GM18858 (cell line): ENCODE data around the gene ZNF592.

Experiments
- ATAC-seq: cut with Tn5 transposase; IDR thresholded peaks from one replicate; pipeline ENCODE4 v1.9.1; 2021; ENCODE audit not compliant: unreplicated experiment

Gene ZNF592

DNA sequence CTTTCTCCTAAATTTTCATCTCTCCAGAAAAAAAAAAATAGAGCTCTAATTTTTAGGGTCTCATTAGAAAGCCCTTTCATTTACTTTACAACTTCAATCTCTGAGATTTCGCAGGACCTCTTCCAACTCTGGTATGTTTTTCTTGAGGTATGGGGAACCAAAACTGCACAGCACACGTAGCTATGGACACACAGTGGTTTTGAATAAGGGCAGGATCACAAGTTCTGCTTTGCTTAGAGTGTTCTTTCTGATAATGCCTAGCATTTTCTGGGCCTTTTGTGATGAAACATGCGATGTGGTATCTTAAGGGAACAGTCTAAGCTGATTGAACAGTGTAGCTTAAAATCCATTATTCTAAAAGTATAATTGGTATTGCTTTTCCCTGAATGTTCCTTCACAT lies 25.3 kb downstream of the ZNF592 start:
- no peak for ATAC-seq

DNA sequence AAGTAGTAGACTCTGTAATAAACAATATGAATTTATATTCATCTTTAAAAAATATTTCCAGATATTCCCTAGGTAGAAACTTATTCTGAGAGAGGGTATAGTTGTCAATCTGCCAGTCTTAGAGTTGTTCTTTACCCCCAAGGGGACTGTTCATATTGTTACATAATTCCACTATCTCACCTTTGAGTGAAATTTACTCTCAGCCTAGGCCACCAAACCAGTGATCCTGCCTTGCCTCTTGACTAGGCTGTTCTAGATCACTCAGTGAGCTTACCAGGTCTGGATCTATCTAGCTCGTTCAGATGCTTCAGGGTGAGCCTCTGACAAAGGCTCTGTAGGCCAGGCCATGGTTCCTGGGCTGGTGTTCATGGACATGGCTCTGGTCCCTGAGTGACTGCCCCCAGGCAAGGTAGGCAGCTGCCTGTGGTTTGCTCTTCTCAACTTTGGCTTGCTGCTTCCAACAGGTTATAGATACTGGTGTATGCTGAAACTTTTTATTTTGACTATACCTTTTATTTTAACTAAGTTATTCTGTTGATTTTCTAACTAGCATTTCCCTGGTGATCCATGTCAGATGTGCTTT lies 27.6 kb downstream of the ZNF592 start:
- no peak for ATAC-seq

DNA sequence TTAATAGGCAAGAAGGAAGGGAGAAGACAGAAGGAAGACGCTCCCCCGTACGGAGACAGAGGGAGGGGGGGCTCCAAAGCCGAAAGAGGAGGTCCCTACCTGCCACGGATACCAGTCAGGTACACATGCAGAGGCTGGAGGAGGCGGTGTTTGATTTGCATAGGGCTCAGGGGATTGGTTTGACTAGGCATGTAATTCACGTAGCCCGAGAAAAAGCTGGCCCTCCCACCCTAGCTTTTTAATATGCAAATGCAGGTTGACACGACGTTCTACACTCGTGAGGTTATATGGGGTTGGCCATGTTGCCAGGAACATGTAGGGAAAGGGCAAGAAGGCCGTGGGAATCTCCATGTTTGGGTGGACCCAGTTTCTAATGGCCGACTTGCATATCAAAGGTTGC lies 29.8 kb downstream of the ZNF592 start:
- ATAC-seq, result no peak

DNA sequence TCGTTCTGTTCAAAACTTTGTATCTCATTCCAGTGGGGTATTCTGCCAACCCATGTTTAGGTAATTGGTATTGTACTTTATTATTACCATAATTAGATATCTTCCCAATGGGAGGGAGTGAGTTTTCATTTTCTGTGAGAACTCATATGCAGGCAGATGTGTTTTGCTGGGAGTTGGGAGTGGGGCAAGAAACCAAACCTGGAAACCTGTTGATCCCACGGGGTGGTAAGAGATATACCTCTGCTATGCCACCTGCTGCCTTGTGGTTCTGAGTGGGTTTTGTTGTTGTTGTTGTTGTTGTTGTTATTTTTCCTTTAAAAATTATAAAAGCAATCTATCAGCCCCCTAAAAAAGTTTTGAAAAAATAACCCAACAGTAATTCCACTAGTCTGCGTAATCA lies 32.1 kb downstream of the ZNF592 start:
- no peak for ATAC-seq

DNA sequence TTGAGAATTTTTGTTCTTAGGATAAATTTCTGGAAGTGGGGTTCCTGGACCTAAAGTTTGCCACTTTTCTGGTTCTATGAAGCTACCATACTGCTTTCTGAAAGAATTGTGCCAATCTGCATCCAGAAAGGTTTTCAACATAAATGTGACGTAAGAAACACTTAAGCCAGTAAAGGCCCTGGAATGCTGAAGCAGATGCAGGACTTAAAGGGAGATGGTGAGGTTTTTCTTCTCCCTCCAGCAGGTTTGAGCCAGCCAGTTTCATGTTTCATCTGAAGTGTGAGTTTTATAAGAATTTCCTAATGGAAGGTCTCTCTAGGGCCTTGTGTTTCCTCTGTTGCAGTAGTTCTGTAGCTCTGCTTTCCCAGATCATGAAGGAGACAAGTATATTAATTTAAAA lies 33.1 kb downstream of the ZNF592 start:
- ATAC-seq, result no peak

DNA sequence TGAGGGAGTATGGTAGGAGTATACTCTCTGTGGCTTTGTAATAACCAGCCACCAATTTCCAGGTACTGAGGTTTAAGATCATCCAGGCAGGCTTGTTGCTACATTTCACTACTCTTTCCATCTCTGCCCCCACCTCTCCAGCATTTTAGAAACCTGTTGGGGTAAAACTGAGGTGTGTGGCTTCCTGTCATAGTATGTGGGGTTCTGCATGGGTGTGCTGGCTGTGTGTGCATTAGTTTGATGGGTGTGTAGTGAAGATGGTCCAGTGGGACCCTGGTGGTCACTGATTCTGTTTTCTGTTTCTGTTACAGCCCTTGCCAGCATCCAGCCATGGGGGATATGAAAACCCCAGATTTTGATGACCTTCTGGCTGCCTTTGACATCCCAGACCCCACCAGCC lies 34.0 kb downstream of the ZNF592 start:
- no peak for ATAC-seq

DNA sequence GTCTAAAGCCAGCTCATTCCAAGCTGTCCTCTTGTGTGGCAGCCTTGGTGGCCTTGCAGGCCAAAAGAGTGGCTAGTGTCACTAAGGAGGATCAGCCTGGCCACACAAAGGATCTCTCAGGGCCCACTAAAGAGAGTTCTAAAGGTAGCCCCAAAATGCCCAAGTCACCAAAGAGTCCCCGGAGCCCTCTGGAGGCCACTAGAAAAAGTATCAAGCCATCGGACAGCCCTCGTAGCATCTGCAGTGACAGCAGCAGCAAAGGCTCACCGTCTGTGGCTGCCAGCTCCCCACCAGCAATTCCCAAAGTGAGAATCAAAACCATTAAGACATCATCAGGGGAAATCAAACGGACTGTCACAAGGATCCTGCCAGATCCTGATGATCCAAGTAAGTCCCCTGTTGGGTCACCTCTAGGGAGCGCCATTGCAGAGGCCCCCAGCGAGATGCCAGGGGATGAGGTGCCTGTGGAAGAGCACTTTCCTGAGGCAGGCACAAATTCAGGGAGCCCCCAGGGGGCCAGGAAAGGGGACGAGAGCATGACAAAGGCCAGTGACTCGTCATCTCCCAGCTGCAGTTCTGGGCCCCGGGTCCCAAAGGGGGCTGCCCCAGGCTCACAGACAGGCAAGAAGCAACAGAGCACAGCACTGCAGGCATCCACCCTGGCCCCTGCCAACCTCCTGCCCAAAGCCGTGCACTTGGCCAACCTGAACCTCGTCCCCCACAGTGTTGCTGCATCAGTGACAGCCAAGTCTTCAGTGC lies 35.3 kb downstream of the ZNF592 start:
- no peak for ATAC-seq

DNA sequence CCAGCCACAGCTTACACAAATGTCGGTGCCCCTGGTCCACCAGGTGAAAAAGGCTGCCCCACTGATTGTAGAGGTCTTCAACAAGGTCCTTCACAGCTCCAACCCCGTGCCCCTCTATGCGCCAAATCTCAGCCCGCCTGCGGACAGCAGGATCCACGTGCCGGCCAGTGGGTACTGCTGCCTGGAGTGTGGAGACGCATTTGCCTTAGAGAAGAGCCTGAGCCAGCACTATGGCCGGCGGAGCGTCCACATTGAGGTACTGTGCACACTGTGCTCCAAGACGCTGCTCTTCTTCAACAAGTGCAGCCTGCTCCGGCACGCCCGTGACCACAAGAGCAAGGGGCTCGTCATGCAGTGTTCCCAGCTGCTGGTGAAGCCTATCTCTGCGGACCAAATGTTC lies 35.9 kb downstream of the ZNF592 start:
- no peak for ATAC-seq

DNA sequence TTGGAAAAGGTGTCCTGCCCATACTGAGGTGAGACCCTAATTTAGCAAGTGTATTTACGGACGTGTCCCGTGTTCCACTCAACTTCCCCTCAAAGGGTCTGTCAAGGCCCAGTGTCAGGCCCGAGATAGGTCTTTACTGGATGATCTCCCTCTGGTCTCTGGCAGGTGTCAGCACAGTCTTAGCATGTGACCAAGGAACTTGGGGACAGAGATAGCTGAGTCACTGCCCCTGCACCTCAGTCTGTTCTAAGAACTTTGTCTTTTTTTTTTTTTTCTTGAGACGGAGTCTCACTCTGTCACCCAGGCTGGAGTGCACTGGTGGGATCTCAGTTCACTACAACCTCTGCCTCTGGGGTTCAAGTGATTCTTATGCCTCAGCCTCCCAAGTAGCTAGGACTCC lies 36.7 kb downstream of the ZNF592 start:
- ATAC-seq, result no peak

DNA sequence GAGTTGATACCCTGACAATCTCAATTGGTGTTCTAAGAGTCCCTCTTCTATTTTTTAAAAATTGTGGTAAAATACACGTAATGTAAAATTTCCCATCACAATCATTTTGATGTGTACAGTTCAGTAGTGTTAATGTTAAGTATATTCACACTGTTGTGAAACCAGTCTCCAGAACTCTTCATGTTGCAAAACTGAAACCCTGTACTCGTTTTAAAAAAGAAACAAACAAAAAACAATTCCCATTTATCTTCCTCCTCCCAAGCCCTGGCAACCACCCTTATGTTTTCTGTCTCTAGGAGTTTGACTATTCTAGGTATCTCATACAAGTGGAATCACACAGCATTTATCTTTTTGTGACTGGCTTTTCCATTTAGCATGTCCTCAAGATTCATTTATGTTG lies 40.1 kb downstream of the ZNF592 start:
- ATAC-seq, result no peak

DNA sequence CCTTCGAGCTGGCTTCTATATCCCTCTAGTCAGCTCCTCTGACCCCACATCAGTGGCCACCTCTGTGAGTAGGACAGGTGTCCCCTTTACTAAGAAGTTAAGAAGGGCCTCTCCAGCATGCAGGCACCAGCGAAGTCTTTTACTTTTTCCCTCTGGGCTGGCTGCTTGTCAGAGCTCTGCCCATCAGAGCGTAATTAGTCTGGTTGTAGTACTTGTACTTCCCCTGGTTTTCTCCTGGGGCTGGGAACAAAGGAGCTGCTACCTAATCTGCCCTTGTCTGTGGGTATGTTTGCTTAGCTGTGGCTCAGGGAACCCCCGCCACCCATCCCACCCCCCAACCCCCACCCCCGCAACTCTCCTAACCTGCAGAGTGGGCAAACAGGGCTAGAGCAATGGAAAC lies 41.4 kb downstream of the ZNF592 start:
- no peak for ATAC-seq

DNA sequence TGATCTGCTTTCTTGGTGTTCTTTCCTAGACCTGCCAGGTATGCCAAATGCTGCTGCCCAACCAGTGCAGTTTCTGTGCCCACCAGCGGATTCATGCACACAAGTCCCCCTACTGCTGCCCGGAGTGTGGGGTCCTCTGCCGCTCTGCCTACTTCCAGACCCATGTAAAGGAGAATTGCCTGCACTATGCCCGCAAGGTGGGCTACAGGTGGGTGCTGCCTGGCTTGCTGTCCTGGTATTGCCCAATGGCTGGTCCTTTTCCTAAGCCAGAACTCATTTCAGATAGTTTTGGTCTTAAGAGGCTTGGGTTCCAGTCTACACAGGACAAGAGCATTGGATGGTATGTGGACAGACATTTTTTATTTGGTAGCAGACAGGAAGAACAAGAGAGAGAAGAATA lies 42.3 kb downstream of the ZNF592 start:
- no peak for ATAC-seq

DNA sequence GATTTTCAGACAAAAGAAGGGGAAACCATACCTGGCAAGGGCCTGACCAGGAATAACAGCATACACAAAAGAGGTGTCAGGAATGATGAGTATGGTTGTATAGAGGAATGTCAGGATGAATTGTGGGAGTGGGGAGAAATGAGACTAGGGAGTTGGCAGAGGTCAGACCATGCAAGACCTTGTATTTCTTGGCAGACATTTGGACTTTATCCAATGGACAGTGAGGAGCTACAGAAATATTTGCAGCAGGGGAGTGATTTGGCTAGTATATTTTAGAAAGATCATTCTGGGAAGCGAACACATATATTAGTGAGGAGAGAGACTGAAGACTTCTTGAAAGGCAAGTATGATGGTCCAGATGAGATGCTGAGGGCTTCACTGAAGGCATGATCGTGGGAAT lies 43.4 kb downstream of the ZNF592 start:
- ATAC-seq, result no peak

DNA sequence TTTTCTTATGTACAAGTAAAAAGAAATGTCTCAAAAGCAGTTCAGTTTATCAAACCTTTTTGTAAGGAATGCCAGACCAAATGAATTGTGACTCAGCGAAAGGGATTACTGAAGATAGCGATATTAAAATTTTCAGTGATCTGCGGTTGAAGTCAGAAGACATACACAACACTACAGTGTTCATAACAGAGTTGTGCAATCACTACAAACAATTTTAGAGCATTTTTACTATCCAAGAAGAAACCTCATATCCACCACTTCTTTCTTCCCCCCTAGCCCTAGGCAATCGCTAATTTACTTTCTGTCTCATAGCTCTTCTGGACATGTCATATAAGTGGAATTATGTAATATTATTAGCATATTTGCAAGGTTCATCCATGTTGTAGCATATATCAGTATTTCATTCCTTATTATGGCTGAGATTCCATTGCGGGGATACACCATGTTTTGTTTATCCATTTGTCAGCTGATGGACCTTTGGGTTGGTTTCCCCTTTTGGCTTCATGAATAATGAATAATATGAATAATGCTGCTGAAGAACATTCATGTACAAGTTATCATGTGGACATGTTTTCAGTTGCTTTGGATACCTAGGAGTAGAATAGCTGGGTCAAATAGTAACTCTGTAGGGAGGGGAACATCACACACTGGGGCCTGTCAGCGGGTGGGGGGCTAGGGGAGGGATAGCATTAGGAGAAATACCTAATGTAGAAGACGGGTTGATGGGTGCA lies 45.2 kb downstream of the ZNF592 start:
- no peak for ATAC-seq

DNA sequence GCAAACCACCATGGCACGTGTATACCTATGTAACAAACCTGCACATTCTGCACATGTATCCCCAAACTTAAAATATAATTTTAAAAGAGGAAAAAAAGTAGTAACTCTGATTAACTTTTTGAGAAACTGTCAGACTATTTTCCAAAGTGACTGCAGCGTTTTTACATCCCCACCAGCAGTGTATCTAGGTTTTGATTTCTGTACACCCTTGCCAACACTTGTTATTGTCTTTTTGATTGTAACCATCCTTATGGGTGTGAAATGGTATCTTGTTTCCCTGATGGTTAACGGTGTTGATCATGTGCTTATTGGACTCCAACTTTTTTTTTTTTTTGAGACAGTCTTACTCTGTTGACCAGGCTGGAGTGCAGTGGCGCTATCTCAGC lies 45.8 kb downstream of the ZNF592 start:
- ATAC-seq, result no peak

DNA sequence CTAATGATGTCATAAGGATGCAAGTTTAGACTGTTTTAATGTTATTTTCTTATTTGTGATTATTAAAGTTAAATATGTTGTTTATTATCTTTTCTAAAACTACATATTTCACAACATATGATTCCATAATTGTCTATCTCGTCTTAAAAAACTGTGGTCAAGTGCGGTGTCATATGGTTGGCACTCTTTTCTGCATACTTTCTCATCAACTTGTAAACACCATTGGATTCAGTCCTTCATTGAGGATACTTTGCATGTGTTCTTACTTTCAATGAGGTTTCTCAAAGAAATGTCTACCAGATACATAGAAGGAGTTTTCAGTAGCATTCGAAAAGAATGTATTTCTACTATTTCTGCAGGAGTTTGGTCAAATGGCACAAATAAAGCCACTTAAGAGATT lies 46.8 kb downstream of the ZNF592 start:
- ATAC-seq, result no peak

DNA sequence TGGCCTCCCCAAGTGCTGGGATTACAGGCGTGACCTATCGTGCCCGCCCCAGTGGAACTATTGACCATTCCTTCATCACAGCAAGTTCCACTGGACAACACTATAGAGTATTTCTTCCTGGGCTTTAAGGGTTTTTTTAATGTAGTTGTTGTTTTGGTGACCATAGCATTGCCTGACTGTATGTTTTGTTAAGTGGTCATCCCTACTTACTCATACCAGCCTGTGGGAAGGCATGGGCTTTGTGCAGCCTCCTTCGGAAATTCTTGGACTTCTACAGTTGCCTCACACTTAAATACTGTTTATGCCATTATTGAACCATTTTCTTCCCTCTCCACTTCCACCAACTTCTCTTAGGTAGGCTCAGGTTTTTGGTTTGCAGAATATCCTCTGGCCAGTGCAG lies 48.8 kb downstream of the ZNF592 start:
- no peak for ATAC-seq

DNA sequence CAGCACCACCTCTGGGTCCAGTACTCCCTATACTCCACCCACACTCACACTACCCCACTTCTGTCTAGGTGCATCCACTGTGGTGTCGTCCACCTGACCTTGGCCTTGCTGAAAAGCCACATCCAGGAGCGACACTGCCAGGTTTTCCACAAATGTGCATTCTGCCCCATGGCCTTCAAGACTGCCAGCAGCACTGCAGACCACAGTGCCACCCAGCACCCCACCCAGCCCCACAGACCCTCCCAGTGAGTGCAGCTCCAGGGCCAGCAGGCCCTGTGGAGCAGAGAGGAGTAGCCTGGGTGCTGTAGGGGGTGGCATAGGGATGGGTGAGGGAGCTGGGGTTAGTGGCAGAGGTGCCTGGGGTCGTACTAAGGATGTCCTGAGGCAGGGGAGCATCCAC lies 49.4 kb downstream of the ZNF592 start:
- ATAC-seq, result no peak

DNA sequence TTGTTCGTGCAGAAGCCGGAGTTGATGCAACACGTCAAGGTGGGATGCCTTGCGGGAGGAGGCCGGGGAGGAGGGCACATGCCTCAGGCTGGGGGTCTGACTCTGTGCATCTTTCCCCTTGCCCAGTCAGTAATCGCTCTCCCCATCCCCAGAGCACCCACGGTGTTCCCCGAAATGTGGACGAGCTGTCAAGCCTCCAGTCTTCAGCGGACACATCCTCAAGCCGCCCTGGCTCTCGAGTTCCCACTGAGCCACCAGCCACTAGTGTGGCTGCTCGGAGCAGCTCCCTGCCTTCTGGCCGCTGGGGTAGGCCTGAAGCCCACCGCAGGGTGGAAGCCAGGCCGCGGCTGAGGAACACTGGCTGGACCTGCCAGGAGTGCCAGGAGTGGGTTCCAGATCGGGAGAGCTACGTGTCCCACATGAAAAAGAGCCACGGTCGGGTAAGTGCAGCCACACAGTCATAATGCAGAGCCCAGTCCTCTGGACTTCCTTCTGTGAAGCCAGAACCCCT lies 50.1 kb downstream of the ZNF592 start:
- no peak for ATAC-seq

DNA sequence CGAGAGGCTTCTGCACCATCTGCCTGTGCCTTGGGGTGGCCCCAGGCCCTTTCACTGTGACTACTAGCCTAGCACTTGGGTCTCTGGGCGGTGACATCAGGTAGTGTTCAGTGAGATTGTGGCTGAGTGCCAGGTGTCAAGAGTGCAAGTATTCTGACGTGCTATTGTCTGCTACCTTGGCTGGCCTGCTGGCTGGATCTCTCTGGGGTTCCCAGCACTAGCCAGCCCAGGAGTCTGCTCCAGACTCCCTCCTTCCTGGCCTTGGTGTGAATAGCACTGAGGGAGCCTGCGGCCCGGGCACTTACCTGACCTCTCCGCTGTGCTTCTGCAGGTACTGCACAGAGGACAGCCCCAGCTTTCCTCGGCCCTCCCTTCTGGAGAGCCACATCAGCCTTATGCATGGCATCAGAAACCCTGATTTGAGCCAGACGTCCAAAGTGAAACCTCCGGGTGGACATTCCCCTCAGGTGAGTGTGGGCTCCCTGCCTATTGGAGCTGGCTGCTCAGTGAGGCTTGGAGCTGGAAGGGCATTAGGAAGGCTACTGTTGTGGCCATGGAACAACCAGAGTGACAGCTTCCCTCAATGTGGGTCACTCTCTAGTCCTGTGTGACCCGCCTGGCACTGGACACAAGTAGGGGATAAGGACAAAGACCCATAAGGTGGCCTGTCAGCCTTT lies 51.3 kb downstream of the ZNF592 start:
- no peak for ATAC-seq

DNA sequence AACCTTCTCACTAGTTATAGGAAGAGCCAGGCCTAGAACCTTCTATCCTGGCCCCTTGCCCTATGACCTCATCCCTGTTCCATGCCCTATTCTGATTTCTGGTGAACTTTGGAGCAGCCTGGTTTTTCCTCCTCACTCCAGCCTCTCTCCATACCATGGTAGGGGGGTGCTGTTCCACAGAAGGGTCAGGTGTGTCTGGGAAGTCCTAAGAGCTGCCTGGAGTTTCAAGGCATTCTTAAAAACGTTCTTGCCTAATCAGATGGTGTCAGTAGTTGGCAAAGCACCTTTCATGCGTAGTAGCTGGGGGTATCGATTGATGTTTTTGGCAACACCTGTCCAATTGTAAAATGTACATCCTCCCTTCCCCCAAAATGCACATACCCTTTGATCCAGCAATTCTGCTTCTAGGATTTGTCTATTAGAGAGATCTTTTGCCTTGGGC lies 52.0 kb downstream of the ZNF592 start:
- no peak for ATAC-seq
